Testis (tissue), 2 donors: ENCODE data around the gene EIF4G1.

Experiments
- CTCF ChIP-seq, 3 experiments: fragments of 450-650 bp in 2 of 3; fragments of 200-600 bp in 1 of 3; sonication (generic) in 1 of 3; IDR thresholded peaks; one replicate each; pipeline ENCODE4 v1.5.1; 2016 to 2019; ENCODE audit warnings: antibody characterized with exemption in 3 of 3, mild to moderate bottlenecking in 2 of 3, moderate library complexity in 1 of 3
- POLR2A ChIP-seq: fragments of 450-650 bp; IDR thresholded peaks from one replicate; pipeline ENCODE4 v1.6.1; 2017; ENCODE audit warnings: antibody characterized with exemption, mild to moderate bottlenecking, moderate library complexity

GRCh38 chr3:184372296-184372821, 58.0 kb downstream of the EIF4G1 start:
- TF ChIP-seq CTCF (IDR thresholded peaks at IDR 0.05) (no peak), POLR2A (no peak)
